Activated CD8-positive, alpha-beta memory T cell treated with anti-CD3 and anti-CD28 coated beads, Interleukin-2, amount 50 U/mL, for 24 hours (primary cell): Measurements from ENCODE around the gene SLPI.

Experiments
- DNase-seq: peaks from one replicate; pipeline ENCODE4 v3.0.0-alpha.2; 2020; ENCODE audit errors: extremely low read depth

The SLPI gene

GRCh38 chr20:45218124-45218523 is 36.2 kb downstream of the SLPI start:
- no peak for DNase-seq

GRCh38 chr20:45212836-45213235 is 41.5 kb downstream of the SLPI start:
- no peak for DNase-seq

DNA sequence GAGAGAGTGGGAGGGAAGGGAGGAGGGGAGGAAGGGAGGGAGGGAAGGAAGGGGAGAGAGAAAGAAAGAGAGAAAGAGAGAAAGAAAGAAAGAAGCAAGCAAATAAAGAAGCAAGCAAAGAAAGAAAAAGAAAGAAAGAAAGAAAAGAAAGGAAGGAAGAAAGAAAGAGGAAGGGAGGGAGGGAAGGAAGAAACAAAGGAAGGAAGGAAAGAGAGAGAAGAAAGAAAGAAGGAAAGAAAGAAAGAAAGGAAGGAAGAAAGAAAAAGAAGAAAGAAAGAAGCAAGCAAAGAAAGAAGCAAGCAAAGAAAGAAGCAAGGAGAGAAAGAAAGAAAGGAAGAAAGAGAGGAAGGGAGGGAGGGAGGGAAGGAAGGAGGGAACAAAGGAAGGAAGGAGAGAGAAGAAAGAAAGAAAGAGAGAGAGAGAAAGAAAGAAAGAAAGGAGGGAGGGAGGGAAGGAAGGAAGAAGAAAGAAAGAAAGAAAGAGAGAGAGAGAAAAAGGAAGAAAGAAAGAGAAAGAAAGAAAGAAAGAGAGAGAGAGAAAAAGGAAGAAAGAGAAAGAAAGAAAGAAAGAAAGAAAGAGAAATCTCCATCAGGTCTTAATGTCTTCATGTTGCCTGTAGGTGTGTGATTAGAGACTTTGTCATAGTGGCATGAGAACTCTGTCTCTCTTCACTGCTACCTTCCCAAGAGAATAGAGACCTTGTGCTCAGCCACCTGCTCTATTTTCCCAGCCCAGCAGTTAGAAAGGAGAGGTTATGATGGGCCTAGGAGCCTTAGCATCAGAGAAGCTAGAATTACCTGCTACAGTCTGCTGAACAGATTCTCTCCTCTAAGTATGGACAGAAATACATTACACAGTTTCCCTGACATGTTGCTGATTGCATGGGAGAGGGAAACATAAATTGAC is 42.5 kb downstream of the SLPI start:
- DNase-seq = no peak

DNA sequence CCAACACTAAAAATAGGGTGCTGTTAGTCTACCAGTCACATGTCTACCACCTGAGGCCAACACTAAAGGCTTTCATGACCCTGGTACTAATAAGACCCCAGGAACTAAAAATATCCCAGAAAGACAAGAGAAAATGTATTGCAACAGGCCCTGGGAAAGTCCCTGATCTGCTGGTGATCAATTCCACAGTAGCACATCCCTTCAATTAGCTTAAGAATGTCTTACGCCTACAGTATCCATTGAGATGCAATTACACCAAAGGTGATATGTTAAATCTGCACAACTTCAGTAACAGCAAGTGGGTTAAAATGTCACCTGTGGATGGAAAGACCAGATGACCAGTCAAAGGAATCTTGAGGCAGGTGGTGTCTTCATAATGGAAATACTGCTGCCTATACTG is 44.4 kb downstream of the SLPI start:
- DNase-seq = no peak

GRCh38 chr20:45206725-45207124 is 47.6 kb downstream of the SLPI start, which contains the start of gene SEMG1:
TSS of gene SEMG1 (plus strand) at chr20:45207033. CDS start at chr20:45207054, 21 bp downstream.
- no peak for DNase-seq
